ENCODE measurements around the gene ADM2. TPM values are rescaled to one million over a fixed set of nuclear protein-coding genes. Genes with fewer than 3 reads are reported as not detected.

ADM2 gene
- total RNA-seq, 4 donors from 2014 or later = 0.53 TPM; not detected in 3

GRCh38 chr22:50435291-50436014, 45.9 kb upstream of the ADM2 start:
- intact Hi-C loops (cut with DNase I; ENCODE audit: low total_unique reads) = loop anchor here (10.0 kb wide), 1 partner anchor 201 kb away; no protein-coding TSS in a partner anchor
- no peak overlapping the region for H3K4me3 ChIP-seq
- no peaks in the 10 kb centered on the region for H3K9me3 ChIP-seq
- DNase-seq (no peak), ATAC-seq (no peak)
- no peak overlapping the region for H3K27ac ChIP-seq
- no peaks in the 10 kb centered on the region for H3K4me1 ChIP-seq
- in situ Hi-C loops (cut with MboI; ENCODE audit: low sequenced_read_pairs in 4 of 4) = no loop called here
- H3K36me3 ChIP-seq = peaks cover 0 to 82% of the 10 kb centered on the region in 2 donors
- TF ChIP-seq POLR2A (IDR thresholded peaks at IDR 0.05) = no peak
- TF ChIP-seq, protein P1, sequence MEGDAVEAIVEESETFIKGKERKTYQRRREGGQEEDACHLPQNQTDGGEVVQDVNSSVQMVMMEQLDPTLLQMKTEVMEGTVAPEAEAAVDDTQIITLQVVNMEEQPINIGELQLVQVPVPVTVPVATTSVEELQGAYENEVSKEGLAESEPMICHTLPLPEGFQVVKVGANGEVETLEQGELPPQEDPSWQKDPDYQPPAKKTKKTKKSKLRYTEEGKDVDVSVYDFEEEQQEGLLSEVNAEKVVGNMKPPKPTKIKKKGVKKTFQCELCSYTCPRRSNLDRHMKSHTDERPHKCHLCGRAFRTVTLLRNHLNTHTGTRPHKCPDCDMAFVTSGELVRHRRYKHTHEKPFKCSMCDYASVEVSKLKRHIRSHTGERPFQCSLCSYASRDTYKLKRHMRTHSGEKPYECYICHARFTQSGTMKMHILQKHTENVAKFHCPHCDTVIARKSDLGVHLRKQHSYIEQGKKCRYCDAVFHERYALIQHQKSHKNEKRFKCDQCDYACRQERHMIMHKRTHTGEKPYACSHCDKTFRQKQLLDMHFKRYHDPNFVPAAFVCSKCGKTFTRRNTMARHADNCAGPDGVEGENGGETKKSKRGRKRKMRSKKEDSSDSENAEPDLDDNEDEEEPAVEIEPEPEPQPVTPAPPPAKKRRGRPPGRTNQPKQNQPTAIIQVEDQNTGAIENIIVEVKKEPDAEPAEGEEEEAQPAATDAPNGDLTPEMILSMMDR (IDR thresholded peaks at IDR 0.05 in 4 of 5, conservative IDR thresholded peaks at IDR 0.05 in 1 of 5) = no peak
- no peaks in the 10 kb centered on the region for H3K27me3 ChIP-seq

- no peak for DNase-seq
- intact Hi-C loops (cut with DNase I; ENCODE audit: low total_unique reads) = loop anchor here (10.0 kb wide), 1 partner anchor 201 kb away; no protein-coding TSS in a partner anchor
These were observed 45.1 kb upstream of the ADM2 start for GRCh38 chr22:50436015-50436830.

DNA sequence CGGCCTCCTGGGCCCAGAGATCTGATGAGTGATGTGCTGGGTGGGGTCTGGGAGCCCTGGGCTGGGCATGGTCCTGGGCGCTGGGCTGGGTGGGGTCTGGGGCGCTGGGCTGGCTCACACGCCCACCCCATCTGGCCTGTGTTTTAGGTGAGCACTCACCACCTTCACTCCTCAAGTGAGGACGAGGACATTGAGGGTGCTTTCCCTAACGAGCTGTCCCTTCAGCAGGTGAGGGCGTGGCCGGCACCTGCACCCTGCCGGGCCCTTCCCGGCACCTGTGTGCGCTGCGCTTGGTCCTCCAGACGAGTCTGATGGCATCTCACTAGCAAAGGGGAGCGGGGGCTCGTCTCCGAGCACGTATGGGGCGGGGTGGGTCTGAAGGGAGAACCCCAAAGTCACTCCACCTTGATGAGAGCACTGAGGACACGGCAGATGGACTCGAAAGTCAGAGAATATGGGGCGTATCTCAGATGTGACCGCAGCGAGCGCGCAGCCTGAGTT, 44.5 kb upstream of the ADM2 start:
- ATAC-seq (no peak), DNase-seq (no peak)

More at GRCh38 chr22:50436015-50436830, 45.1 kb upstream of the ADM2 start:
- in situ Hi-C loops (cut with MboI; ENCODE audit: low sequenced_read_pairs in 4 of 4) = no loop called here
- no peak for ATAC-seq
- Histone ChIP-seq H3K9me3 (no peaks in the 10 kb centered on the region), H3K36me3 (peaks cover 0 to 82% of the 10 kb centered on the region in 2 donors), H3K27me3 (no peaks in the 10 kb centered on the region), H3K4me1 (no peaks in the 10 kb centered on the region), H3K27ac (no peak overlapping the region), H3K4me3 (no peak overlapping the region)
- TF ChIP-seq, protein P1 (IDR thresholded peaks at IDR 0.05 in 4 of 5, conservative IDR thresholded peaks at IDR 0.05 in 1 of 5) = no peak
- TF ChIP-seq POLR2A (IDR thresholded peaks at IDR 0.05) = no peak

DNA sequence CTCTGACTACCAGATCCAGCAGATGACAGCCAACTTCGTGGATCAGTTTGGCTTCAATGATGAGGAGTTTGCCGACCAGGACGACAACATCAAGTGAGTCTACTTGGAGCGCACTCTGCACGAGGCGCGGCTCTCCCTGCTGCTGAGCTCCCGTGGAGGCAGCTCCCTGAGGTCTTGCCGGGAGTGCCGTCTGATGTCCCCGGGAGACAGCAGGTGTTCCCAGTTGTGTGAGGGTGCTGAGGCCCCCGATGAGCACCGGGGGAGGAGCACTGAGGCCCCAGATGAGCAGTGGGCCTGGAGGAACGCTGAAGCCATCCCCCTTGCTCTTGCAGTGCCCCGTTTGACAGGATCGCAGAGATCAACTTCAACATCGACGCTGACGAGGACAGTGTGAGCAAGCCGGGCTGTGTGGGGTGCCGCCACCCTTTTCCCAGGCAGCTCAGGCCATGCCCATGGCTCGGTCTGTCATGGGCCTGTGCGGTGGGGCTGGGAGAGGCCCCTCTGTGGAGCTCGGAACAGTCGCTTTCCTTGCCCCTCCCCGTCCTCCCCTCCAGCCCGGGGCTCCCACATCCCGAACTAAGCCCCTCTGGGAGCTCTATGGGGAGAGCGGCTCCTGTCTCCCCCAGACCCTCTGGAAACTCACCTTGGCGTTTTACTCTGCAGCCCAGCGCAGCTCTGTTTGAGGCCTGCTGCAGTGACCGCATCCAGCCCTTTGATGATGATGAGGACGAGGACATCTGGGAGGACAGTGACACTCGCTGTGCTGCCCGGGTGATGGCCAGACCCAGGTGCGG, 43.6 kb upstream of the ADM2 start:
- Histone ChIP-seq H3K4me3 (no peak overlapping the region), H3K27ac (no peak overlapping the region), H3K27me3 (no peaks in the 10 kb centered on the region), H3K9me3 (no peaks in the 10 kb centered on the region), H3K36me3 (peaks cover 0 to 67% of the 10 kb centered on the region in 2 donors), H3K4me1 (no peaks in the 10 kb centered on the region)
- DNase-seq = no peak
- no peak for TF ChIP-seq POLR2A (IDR thresholded peaks at IDR 0.05)
- TF ChIP-seq, protein P1 (IDR thresholded peaks at IDR 0.05 in 4 of 5, conservative IDR thresholded peaks at IDR 0.05 in 1 of 5) = no peak
- intact Hi-C loops (cut with DNase I; ENCODE audit: low total_unique reads) = loop anchor here (10.0 kb wide), 1 partner anchor 203 kb away; no protein-coding TSS in a partner anchor
- no peak for ATAC-seq
- in situ Hi-C loops (cut with MboI; ENCODE audit: low sequenced_read_pairs in 4 of 4) = no loop called here

More for the DNA sequence above, 44.5 kb upstream of the ADM2 start:
- H3K27me3 ChIP-seq = no peaks in the 10 kb centered on the region
- TF ChIP-seq POLR2A (IDR thresholded peaks at IDR 0.05) = no peak
- TF ChIP-seq, protein P1 (IDR thresholded peaks at IDR 0.05 in 4 of 5, conservative IDR thresholded peaks at IDR 0.05 in 1 of 5) = no peak
- intact Hi-C loops (cut with DNase I; ENCODE audit: low total_unique reads) (loop anchor here (10.0 kb wide), 1 partner anchor 202 kb away; no protein-coding TSS in a partner anchor), in situ Hi-C loops (cut with MboI; ENCODE audit: low sequenced_read_pairs in 4 of 4) (no loop called here)
- no peak overlapping the region for H3K4me3 ChIP-seq
- no peaks in the 10 kb centered on the region for H3K9me3 ChIP-seq
- peaks cover 0 to 75% of the 10 kb centered on the region in 2 donors for H3K36me3 ChIP-seq
- no peak overlapping the region for H3K27ac ChIP-seq
- no peaks in the 10 kb centered on the region for H3K4me1 ChIP-seq
